Activated T-helper 17 cell treated with anti-CD3 and anti-CD28 coated beads, Interleukin-2, amount 50 U/mL, for 72 hours (primary cell): ENCODE results near the gene RALGAPA2. TPM values are rescaled to one million over a fixed set of nuclear protein-coding genes. Genes with fewer than 3 reads are reported as not detected.

Experiments used
- ATAC-seq: fragments of 150-1000 bp; cut with Tn5 transposase; replicated peaks from 2 replicates; pipeline ENCODE4 v1.10.0; 2021; ENCODE audit warnings: mild to moderate bottlenecking, moderate library complexity
- H3K27ac Mint-ChIP-seq: one replicate; pipeline ENCODE4 v1.8.0; 2022; ENCODE audit warnings: mixed read lengths
- H3K27me3 Mint-ChIP-seq: one replicate; pipeline ENCODE4 v1.8.0; 2022; ENCODE audit warnings: mixed read lengths
- H3K36me3 Mint-ChIP-seq: one replicate; pipeline ENCODE4 v1.8.0; 2022; ENCODE audit warnings: low read depth, mild to moderate bottlenecking, mixed read lengths
- H3K4me1 Mint-ChIP-seq: one replicate; pipeline ENCODE4 v1.8.0; 2022; ENCODE audit warnings: mixed read lengths
- H3K4me3 Mint-ChIP-seq: one replicate; pipeline ENCODE4 v1.8.0; 2022; ENCODE audit warnings: mild to moderate bottlenecking, mixed read lengths
- H3K9me3 Mint-ChIP-seq: one replicate; pipeline ENCODE4 v1.8.0; 2022; ENCODE audit warnings: mixed read lengths
- total RNA-seq, 2 donors: library from RNA; stranded (reverse); gene quantifications; one replicate each; pipeline ENCODE4 v1.2.3, GENCODE V29; 2022

RALGAPA2 gene
- total RNA-seq, 2 donors from 2014 or later, result 19.2 to 23.2 TPM

DNA sequence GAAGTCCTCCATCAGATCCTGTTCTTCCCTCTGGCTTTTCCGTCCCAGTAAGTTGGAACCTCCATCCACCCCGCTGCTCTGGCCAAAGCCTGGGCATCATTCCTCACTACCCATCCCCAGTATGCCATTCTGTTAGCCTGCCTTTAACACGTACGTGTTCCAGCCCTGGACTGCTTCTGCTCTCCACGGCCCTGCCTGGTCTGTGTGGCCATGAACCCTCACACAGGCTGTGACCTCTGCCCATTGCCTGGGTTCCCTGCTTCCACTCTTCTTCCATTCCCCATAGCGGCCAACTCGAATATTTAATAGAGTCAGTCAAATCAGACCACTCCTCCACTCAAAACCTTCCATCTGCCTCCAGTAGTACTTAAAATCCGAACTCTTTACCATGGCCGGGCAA, 29.4 kb downstream of the RALGAPA2 start:
- H3K4me1 Mint-ChIP-seq, result peaks cover 33% of the 10 kb centered on the region
- no peaks in the 10 kb centered on the region for H3K27me3 Mint-ChIP-seq

DNA sequence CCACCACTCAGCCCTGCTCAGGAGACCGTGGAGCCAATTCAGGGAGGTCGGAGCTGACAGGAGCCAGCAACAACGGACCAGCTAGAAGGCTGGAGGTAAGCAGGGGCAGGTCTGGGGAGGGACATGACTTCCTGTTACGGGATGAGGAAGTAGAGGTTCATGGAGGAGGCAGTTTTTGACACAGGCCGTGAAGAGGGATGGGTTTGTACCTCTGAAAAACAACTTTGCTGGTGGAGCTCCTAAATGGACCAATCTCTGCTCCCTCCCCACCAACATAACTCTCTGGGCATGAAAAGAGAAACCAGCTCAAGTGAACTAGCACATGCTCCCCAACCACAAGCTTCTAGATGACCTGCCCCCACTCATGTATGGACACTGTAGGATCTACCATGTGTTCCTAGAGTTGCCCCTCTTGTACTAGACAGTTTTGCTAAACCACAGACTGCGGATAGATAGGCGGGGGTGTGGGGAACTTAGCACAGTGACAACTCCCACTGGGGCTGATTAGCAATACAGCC, 31.4 kb downstream of the RALGAPA2 start:
- Mint-ChIP-seq H3K4me3 (no peak overlapping the region), H3K4me1 (peaks cover 38% of the 10 kb centered on the region), H3K27ac (no peak overlapping the region), H3K9me3 (no peaks in the 10 kb centered on the region), H3K36me3 (peaks cover 32% of the 10 kb centered on the region), H3K27me3 (no peaks in the 10 kb centered on the region)
- no peak for ATAC-seq

More for the DNA sequence above, 29.4 kb downstream of the RALGAPA2 start:
- Mint-ChIP-seq H3K27ac (no peak overlapping the region), H3K36me3 (peaks cover 18% of the 10 kb centered on the region), H3K9me3 (no peaks in the 10 kb centered on the region), H3K4me3 (no peak overlapping the region)
- no peak for ATAC-seq

GRCh38 chr20:20679316-20679715, 33.1 kb downstream of the RALGAPA2 start:
- H3K4me1 Mint-ChIP-seq, result peaks cover 27% of the 10 kb centered on the region
- no peak for ATAC-seq
- no peak overlapping the region for H3K4me3 Mint-ChIP-seq
- H3K27me3 Mint-ChIP-seq, result no peaks in the 10 kb centered on the region
- H3K27ac Mint-ChIP-seq, result peak overlapping the region; percentile 2
- H3K36me3 Mint-ChIP-seq, result peaks cover 32% of the 10 kb centered on the region
- H3K9me3 Mint-ChIP-seq, result no peaks in the 10 kb centered on the region

- H3K9me3 Mint-ChIP-seq, result no peaks in the 10 kb centered on the region
- no peak overlapping the region for H3K27ac Mint-ChIP-seq
- ATAC-seq, result no peak
- peaks cover 13% of the 10 kb centered on the region for H3K4me1 Mint-ChIP-seq
- H3K4me3 Mint-ChIP-seq, result no peak overlapping the region
- H3K27me3 Mint-ChIP-seq, result no peaks in the 10 kb centered on the region
- H3K36me3 Mint-ChIP-seq, result peaks cover 38% of the 10 kb centered on the region
Observed at GRCh38 chr20:20677186-20677585, 35.3 kb downstream of the RALGAPA2 start.

DNA sequence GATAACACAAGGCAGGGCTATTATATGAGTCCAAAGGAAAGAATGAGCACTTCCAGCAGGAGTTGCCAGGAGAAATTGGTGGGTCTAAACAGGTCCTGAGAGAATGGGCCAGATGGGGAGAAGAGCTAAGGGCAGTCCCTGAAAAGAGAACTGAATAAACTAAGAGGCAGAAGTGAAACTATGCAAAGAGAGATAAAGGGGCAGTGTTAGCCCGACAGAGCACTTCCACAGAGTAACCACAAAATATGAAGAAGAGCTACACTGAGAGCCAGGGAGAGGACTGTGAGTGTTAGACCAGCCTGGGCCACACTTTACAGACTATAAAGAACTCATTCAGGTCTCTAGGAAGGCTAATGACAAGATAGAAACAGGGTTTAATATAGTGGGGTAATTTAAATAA, 43.8 kb downstream of the RALGAPA2 start:
- Mint-ChIP-seq H3K27ac (peak overlapping the region; percentile 28), H3K4me3 (no peak overlapping the region), H3K27me3 (no peaks in the 10 kb centered on the region), H3K9me3 (no peaks in the 10 kb centered on the region), H3K36me3 (peaks cover 3% of the 10 kb centered on the region), H3K4me1 (peaks cover 22% of the 10 kb centered on the region)
- ATAC-seq, result no peak

- H3K36me3 Mint-ChIP-seq, result no peaks in the 10 kb centered on the region
- H3K27ac Mint-ChIP-seq, result no peak overlapping the region
- H3K27me3 Mint-ChIP-seq, result no peaks in the 10 kb centered on the region
- peaks cover 22% of the 10 kb centered on the region for H3K4me1 Mint-ChIP-seq
- no peak for ATAC-seq
- no peak overlapping the region for H3K4me3 Mint-ChIP-seq
- no peaks in the 10 kb centered on the region for H3K9me3 Mint-ChIP-seq
Observed at GRCh38 chr20:20666359-20666758, 46.1 kb downstream of the RALGAPA2 start.

GRCh38 chr20:20665606-20666332, 46.7 kb downstream of the RALGAPA2 start:
- no peak overlapping the region for H3K27ac Mint-ChIP-seq
- peaks cover 19% of the 10 kb centered on the region for H3K4me1 Mint-ChIP-seq
- H3K27me3 Mint-ChIP-seq, result no peaks in the 10 kb centered on the region
- no peaks in the 10 kb centered on the region for H3K36me3 Mint-ChIP-seq
- no peak for ATAC-seq
- no peaks in the 10 kb centered on the region for H3K9me3 Mint-ChIP-seq
- no peak overlapping the region for H3K4me3 Mint-ChIP-seq

DNA sequence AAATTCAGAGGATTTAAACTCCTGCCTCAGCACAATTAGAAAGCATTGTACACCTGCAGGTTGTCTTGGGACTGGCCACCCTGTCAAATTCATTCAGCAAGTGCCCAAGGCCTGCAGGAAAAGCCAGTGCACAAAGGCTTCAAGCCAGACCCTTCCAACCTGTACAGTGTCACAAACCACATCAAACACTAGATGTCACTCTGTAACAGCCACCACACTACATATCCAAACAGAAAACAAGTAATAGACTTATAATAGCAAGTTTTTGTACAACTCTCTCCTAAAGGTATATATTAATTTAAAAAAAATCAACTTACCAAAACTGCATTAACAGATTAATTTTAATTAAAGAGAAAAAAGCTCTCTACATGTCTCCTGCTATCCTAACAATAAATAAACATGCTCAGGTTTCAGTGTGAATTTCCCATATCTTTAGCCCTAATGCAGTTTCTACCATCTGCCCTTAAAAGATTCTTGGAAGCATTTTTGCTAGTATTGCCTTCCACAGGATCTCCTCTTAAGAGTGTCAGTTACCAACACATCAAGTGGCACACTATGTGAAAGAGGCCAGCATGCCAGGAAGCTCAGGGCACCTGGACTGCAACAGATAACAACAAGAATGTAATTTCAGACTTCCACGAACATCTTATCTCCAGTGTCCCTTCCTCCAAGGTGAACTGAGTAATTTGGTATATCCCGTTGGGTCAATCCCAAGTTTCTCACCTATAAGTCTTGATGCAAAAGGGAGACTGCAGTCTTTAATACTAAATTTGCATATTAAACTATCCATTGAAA, 47.5 kb downstream of the RALGAPA2 start:
- Mint-ChIP-seq H3K9me3 (no peaks in the 10 kb centered on the region), H3K4me1 (peaks cover 19% of the 10 kb centered on the region), H3K4me3 (no peak overlapping the region), H3K27me3 (no peaks in the 10 kb centered on the region), H3K36me3 (no peaks in the 10 kb centered on the region), H3K27ac (no peak overlapping the region)
- peak; percentile 44 for ATAC-seq

- H3K4me3 Mint-ChIP-seq, result no peak overlapping the region
- H3K36me3 Mint-ChIP-seq, result no peaks in the 10 kb centered on the region
- peaks cover 19% of the 10 kb centered on the region for H3K4me1 Mint-ChIP-seq
- no peaks in the 10 kb centered on the region for H3K27me3 Mint-ChIP-seq
- ATAC-seq, result no peak
- no peak overlapping the region for H3K27ac Mint-ChIP-seq
- no peaks in the 10 kb centered on the region for H3K9me3 Mint-ChIP-seq
Observed at GRCh38 chr20:20663841-20664240, 48.6 kb downstream of the RALGAPA2 start.

GRCh38 chr20:20658871-20659431, 53.5 kb downstream of the RALGAPA2 start:
- H3K9me3 Mint-ChIP-seq, result no peaks in the 10 kb centered on the region
- no peak overlapping the region for H3K4me3 Mint-ChIP-seq
- ATAC-seq, result no peak

GRCh38 chr20:20658123-20658522, 54.3 kb downstream of the RALGAPA2 start:
- ATAC-seq, result no peak
- Mint-ChIP-seq H3K27ac (no peak overlapping the region), H3K36me3 (peaks cover 8% of the 10 kb centered on the region)

More at GRCh38 chr20:20658871-20659431, 53.5 kb downstream of the RALGAPA2 start:
- Mint-ChIP-seq H3K36me3 (peaks cover 8% of the 10 kb centered on the region), H3K27ac (no peak overlapping the region), H3K4me1 (peaks cover 6% of the 10 kb centered on the region), H3K27me3 (no peaks in the 10 kb centered on the region)

DNA sequence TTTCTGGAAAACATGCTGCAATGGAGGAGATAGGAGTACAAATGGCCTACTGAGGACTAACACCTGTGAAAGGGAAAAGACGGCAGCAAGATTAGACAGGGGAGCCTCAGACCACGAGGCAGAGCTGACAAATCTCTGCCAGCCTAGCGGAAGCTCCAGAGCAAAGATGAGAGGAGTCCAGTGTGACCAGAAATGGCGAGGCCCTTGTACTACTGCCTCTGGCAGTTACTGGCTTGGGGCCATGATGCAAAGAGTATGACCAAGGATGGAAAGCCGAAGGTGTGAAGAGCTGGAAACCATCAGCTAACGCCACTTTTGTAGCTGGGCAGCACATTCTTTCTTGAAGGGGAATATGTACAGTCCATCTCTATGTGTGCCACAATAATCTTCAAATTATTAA, 55.4 kb downstream of the RALGAPA2 start:
- no peaks in the 10 kb centered on the region for H3K4me1 Mint-ChIP-seq
- H3K27ac Mint-ChIP-seq, result no peak overlapping the region
- H3K9me3 Mint-ChIP-seq, result no peaks in the 10 kb centered on the region
- no peak for ATAC-seq
- H3K4me3 Mint-ChIP-seq, result no peak overlapping the region
- no peaks in the 10 kb centered on the region for H3K27me3 Mint-ChIP-seq
- peaks cover 14% of the 10 kb centered on the region for H3K36me3 Mint-ChIP-seq

More at GRCh38 chr20:20658123-20658522, 54.3 kb downstream of the RALGAPA2 start:
- Mint-ChIP-seq H3K4me3 (no peak overlapping the region), H3K9me3 (no peaks in the 10 kb centered on the region), H3K4me1 (peaks cover 6% of the 10 kb centered on the region), H3K27me3 (no peaks in the 10 kb centered on the region)

DNA sequence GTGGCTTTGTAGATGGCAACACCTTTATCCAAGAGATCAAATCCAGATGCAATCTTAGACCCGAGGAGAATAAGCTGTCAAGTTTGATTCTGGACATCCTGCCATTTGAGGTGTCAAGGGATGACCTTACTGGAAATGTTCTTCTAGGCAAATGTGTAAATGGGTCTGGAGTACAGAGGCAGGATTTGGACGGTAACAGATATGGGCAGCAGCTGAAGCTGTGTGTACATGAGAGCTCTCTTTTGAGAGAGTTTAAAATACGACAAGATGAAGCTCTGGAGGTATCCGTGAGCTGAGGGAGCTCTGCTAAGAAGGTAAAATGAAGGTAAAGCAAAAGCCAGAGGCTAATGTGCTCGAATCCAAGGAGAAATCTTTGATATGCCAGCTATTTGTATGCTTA, 56.6 kb downstream of the RALGAPA2 start:
- no peaks in the 10 kb centered on the region for H3K27me3 Mint-ChIP-seq
- no peak for ATAC-seq
- H3K9me3 Mint-ChIP-seq, result no peaks in the 10 kb centered on the region
- no peak overlapping the region for H3K27ac Mint-ChIP-seq
- no peaks in the 10 kb centered on the region for H3K4me1 Mint-ChIP-seq
- peaks cover 15% of the 10 kb centered on the region for H3K36me3 Mint-ChIP-seq
- H3K4me3 Mint-ChIP-seq, result no peak overlapping the region

- Mint-ChIP-seq H3K36me3 (peaks cover 6% of the 10 kb centered on the region), H3K27ac (no peak overlapping the region), H3K27me3 (no peaks in the 10 kb centered on the region), H3K4me1 (no peaks in the 10 kb centered on the region), H3K9me3 (no peaks in the 10 kb centered on the region), H3K4me3 (no peak overlapping the region)
- ATAC-seq, result no peak
Observed at GRCh38 chr20:20649945-20650344, 62.5 kb downstream of the RALGAPA2 start.
